GM19397 (cell line): Measurements from ENCODE around the gene HOXD9.

ENCODE experiments used
- ATAC-seq: cut with Tn5 transposase; IDR thresholded peaks from one replicate; pipeline ENCODE4 v1.9.1; 2021; ENCODE audit warnings: mild to moderate bottlenecking, moderate library complexity; ENCODE audit not compliant: unreplicated experiment

The HOXD9 gene

DNA sequence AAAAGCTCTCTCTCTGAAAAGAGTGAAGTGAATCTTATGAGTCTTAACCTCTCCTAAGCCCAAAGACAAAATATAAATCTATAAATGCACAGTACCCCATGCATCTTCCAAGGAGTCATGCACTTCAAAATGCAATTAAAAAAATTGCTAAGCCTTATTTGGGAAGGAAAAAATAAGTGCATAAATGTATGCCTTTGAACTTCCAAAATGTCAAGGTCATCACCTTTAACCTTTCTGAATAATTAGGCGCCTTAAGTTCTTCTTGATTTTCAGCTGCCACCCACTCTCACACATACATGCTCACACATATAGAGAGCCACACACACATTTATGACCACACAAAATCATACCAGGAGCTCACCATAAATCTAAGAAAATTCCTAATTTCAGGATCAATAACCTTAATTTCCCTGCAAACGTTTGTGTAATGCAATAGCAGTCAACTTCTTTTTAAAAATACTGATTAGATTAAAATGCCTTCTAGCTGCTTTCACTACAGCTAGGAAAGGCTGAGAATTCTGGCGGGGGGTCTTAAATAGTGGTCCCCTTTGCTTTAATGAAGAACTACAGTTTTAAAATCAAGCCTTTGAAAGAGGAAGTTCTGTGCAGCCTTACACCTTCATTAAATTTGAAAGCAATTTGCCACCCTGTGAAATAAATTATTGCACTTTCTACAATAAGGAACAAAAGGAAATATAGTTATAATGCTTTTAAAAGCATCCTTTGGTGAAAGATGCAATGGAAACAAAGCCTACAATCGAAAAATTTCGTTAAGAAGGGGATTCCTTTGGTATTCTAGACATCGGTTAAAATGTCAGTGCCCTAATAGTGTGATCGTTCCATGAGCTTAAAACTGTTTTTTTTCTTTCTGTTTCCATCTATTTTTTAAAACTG lies 11.9 kb upstream of the HOXD9 start:
- no peak for ATAC-seq

DNA sequence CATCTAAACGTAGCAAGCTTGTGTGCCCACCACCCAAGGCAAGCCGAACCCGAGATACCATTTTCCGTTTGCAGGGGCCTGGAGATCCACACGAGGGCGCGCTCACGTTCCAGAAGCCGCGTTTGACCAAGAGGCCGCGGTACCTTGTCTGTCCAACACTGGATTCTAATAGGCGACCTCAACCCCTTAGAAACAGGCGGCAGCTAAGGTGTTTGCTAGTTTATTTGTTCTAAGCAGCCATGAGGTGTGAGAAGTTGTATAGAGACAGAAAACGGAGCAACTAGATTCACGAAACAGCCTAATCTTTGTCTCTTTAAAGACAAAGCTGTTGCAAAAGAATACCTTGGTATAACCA lies 11.2 kb upstream of the HOXD9 start:
- no peak for ATAC-seq

DNA sequence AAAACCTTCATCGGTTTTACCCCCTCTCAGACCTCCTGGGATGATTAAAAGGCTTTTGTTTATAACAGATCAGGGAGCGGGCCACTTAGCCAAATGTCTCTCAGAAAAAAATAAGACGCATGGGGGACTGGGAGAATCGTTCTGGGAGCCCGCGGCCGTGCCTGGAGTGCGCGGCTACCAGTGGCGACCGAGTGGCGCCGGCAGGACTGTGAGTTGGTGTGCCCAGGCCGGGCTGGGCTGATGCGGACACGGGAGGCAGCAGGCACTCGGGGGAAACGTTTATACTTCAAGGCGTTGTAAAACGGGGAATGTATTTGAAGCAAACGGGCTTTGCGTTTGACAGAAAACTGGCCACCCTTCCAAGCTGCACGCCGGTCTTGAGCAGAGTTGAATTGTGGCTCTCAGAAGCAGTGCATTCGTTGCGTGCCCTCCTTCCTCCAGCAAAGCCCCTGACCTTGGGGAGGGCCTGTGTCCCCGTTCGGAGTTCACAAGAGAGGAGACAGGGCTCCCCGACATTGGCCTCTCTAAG lies 10.6 kb upstream of the HOXD9 start:
- ATAC-seq: no peak

DNA sequence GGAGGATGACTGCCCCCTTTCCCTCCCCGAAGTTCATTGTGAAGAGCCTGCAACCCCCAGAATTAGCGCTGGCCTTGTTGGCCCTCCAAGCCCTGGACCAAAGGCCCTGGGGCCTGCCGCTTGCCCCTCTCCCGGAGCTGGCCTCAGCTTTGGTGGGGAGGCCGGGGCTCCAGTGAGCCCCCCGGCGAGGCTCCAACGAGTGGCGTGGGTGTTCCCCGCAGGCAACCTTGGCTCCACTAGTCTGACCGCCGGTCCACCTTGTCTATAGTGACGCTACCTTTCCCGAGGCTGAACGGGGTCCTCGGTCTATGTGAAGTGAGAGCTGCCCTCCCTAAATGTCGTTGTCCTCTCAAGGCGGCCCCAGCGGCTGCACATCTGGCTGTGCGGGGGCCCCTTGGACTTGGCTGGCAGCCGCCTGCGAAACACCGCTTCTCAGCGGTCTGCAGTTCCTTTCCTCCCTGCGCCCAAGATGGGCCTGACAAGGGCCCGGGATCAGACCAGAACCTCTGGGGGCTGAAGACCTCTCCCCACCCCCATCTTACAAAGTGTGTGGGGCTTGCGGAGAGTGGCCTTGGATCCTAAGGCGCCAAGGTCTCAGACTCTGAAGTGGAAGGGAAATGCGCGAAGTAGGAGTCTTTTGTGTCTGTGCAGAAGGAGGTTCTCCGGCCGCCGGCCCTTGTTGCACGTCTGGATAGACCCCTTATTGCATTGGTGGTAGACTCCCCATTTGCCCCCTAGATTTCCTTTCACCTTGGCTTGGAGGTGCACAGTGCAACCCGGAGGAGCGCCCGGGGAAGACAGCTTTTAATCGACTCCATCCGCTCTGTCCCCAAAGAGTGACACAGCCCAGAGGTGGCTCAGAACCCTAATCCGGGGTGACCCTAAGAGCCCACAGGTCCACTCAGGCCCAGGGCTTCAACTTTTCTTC lies 9.9 kb upstream of the HOXD9 start:
- no peak for ATAC-seq

DNA sequence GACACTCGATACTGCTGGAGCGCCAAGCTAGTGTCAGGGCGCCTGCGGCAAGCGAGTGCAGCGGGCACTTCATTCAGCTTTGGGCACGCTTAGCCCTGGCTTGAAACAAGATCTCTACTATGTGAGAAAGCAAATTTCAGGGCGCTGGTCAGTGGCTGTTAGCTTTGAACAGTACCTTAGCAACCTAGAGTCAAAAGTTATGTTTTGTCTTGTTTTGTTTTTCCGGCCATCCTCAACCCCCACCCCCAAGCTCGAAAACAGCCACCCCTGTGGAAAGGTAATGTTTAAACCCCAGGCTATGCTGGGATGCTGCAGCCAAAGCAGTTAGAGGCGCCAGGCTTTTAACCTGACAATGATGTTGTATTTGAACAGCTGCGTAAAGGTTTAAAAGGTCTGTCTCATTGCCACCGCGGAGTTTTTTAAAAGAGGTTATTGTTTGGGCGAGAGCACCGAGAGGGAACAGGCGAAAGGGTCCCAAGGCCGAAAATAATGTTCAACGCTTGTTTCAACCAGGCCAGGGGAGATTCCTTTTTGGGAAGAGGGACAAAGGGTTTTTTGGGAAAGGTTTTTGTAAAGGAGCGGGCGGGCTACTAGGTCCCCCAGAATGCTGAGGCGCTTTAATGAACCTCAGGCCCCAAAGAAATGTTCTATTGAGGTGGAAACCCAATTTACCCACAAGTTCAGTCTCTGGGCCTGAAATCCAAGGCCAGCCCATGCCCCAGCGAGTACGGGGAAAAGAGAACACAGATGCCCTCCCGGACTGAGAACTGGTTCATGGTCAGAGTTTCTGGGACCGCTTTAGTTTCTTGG lies 8.2 kb upstream of the HOXD9 start:
- no peak for ATAC-seq

DNA sequence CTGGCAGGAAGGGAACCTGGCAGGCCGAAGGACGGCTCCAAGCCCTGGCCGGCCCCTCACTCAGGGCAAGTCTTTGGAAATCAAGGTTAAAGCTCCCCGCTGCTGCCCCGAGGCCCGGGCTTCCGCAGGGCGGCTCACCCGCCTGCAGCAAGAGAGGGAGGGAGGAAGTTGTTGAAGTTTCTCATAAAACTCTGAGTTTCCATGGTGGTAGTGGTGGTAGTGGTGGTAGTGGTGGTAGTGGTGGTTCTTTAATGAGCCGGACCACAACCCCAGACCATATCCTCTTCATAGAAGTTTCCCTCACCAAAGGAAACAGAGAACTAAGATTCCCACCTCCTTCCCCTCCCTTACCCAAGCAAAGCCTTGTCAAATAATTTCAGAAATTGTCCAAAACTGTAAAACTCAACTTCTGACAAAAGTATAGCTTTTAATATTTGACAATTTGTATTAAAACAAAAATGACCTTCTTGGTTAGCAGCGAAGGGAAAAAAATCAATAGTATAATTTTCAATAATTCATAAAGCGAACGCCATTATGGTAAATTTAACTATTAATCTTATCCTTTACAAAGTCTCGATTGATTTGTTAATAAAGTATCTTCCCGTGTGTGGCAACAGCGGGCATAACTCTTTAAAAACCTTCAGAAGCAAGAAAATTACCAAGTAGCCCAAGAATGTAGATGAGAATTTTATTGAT lies 7.4 kb upstream of the HOXD9 start:
- no peak for ATAC-seq

DNA sequence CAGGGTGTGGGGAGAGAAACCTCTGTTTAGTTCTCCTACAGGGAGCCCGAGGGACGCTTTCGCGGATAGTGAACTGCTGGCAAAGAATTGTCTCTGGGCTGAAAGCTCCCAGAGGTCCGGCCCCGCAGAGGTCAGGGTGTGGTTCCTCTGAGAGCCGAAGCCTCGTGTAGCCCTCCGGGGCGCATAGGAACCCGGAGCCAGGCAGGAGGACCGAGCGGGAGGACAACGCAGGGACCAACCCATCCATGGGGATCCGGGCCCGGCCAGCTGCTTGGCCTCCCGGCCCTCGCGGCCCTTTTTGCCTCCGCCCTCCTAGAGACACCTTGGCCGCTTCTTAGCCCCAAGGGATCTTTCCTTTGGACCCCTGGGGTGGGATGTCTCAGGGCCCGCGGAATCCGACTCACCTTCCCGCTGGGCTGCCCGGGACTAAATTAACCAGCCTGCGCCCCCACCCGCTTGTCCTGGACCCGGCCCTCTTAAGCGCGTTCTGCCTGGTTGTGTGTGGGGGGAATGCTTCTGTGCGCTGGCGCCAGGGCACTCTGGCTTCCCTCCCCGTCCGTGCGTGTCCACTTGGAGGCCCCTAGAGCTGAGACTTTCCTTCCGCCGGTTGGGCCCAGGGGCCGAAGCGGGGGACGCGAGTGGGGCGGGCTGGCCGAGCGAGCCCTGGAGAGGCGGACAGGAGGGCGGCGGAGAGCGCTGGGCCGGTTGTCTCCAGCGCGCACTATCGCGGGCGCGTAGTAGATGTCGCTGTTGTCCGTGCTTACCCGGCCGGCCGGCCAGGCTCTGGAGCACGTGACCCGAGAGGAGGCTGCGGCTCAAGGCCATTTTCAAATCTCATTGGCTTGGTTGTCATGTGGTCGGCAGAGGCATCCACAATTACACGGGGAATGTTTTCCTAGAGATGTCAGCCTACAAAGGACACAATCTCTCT lies 6.4 kb upstream of the HOXD9 start, which contains the start of gene HOXD10:
Gene HOXD10, plus strand, starts transcription at position 896 of the 931 bp plus-strand sequence. CDS start 56 bp downstream, outside the sequence.
- ATAC-seq: no peak

DNA sequence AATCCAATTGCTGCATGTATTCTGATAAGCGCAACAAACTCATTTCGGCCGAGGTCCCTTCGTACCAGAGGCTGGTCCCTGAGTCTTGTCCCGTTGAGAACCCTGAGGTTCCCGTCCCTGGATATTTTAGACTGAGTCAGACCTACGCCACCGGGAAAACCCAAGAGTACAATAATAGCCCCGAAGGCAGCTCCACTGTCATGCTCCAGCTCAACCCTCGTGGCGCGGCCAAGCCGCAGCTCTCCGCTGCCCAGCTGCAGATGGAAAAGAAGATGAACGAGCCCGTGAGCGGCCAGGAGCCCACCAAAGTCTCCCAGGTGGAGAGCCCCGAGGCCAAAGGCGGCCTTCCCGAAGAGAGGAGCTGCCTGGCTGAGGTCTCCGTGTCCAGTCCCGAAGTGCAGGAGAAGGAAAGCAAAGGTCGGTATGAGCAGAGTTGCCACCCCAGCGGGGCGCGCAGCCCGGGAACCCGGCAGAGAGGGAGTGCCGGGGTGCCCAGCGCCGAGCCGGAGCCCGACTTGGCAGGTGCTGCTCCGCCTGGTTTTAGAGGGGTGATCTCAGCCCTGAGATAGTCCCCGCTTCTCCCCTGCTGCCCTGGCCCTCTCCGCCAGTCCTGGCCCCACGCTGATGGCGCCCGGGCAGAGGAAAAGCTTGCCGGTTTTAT lies 5.2 kb upstream of the HOXD9 start:
- ATAC-seq: no peak

DNA sequence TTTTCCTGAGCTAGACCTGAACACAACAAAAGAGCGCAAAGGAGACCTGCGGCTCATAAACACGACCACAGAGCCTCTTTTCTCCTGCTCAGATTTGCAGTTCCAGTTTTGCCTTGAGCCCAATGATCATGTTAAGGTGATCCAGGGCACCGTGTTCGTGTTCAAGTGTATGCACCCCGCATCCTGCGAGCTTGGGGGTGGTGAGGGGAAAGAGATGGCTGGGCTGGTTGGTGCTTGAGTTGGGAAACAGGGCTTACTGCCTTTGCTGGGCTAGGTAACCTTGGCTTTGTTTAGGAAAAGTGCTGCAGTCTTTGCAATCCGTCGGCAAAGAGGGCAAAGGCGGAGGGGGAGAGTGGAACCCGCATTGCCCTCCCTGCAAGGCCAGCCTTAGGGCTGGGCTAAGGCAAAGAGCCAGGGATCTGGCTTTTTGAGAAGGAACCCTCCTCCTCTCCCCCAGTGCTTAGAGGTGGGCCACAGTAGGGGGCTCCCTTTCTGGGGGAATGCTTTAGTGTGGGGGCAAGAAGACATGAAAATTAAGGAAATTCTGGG lies 4.6 kb upstream of the HOXD9 start:
- no peak for ATAC-seq

DNA sequence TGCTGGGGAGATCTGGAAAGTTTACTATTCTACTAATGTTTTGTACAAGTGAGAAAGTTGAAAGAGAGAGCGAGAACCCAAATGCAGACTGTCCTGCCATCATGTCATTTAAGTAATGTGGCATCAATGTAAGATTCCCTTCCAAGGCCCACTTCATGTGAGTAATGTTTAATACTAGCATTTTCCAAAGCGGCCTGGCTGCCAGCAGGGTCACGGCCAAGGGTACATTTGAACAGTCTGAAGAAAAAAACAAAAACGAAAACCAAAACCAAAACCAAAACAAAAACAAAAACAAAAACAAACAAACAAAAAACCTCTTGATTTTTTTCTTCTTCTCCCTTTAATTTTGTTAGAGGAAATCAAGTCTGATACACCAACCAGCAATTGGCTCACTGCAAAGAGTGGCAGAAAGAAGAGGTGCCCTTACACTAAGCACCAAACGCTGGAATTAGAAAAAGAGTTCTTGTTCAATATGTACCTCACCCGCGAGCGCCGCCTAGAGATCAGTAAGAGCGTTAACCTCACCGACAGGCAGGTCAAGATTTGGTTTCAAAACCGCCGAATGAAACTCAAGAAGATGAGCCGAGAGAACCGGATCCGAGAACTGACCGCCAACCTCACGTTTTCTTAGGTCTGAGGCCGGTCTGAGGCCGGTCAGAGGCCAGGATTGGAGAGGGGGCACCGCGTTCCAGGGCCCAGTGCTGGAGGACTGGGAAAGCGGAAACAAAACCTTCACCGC lies 3.7 kb upstream of the HOXD9 start:
- ATAC-seq: no peak

DNA sequence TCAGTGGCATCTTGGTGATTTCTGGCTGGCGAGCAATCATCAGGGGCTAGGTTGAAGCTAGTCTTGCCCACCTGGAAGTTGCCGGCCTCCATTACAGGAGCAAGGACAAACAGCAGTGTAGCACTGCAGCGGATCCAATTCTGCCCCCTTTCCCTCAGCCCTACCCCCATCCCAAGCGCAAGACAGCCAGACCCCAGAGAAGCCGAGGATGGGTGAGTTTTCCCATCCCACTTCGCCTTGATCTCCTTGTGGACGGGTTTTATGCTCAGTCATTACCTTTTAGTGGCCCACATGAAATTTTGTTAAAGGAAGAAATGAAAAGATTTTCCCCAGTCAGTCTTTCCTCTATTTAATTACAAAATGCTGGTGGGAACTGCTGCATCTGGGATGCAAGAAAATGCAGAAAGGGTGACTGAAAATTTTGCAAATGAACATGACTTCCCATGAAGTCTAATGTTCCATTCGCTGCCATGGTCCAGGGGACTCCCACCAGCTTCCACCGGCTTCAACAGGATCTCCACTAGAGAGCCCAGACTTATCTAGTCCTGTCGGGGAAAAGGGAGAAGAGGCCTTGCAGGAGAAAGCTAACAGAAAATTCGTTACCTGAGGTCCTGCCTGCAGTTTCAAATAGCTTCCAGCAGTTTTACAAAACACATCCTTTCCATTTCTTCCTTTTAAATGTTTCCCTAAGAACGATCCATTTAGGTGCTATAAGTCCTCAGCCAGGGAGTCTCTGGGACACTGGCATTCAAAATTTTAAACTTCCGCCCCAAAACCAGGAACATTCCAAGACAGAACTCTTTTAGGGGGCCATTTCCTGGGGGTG lies 1.9 kb upstream of the HOXD9 start:
- no peak for ATAC-seq

DNA sequence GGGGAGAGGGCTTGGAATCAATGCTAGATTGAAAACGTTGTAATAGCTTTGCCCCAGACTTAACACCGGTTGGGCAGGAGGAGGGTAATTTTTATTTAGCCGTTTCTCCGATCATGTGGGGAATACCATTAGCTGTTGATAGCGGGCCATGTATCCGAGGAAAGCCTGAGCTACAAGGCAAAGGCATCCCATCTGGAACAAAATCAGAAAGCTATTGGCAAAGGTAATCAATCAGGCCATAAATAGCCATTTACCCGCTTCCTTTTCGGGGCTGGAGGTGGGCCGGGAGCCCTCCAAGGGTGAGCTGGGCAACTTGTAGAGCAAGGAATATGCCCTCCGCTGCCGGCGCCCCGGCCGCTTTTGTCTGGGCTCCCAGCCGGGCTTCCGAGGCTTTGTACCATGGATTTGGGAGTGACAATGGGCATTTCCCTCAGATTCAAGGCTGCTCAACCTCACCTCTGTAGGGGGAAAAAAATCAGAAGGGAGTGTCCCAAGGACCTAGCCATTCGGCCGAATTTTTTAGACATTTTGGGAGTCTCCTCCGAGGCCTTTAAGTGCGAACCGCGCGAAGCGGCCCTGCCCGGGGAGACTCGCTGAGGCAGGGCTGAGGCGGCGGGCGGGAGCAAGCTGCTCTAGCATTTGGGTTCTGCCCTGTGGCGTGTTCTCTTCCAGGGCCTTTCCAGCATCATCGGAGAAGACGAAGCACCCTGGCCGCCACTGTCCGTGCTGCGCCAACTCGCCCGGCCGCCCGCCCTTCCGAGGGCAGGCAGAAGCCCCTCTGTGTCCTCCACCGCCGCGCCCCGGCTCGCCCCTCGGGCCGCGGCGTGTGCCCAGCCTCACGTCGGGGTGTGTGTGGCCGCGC lies 1.1 kb upstream of the HOXD9 start:
- ATAC-seq: no peak

DNA sequence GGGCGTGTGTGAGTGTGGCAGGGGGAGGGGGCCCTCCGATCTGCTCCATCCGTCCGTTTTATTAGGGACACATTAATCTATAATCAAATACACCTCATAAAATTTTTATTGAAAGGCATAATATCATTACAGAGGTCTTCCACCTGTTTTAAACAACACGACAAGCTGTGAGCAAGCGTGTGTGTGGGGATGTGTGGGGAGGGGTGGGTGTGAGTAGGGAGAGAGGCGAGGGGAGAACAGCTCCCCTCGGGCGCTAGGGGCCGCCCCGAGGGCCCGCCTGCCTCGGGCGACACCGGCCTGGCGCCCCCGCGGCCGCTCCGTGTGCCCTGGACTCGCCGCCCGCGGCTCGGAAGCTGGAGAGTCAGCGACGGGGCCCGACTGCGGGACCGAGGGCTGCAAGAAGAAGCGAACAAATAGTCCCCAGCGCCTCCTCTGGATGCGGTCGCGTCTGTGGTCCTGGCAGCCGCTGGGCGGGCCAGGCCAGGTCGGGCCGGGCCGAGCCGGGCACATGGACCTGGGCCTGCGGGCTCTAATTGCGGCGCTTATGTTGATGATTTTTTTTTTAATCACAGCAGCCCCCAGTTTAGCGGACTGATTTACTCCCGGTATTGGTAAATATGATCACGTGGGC lies 352 bp upstream of the HOXD9 start:
- no peak for ATAC-seq

DNA sequence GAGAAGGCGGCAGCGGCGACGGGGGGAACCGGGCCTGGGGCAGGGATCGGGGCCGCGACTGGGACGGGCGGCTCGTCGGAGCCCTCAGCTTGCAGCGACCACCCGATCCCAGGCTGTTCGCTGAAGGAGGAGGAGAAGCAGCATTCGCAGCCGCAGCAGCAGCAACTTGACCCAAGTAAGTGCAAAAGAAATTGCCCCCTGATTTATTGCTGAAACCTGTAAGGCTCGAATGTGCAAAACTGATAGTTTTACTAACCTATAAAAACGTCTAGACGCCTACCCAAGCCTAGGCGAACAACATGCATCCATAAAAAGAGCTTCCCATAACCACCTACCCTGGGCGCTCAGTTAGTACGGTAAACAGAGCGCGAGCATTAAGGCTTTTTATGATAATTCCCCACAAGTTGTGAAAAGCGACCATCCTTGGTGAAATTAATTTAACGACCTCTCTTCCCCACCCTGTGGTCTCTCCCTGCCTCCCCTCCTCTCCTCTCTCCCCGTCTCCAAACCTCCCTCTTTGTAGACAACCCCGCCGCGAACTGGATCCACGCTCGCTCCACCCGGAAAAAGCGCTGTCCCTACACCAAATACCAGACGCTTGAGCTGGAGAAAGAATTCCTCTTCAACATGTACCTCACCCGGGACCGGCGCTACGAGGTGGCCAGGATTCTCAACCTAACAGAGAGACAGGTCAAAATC lies 1.0 kb downstream of the HOXD9 start:
- ATAC-seq: no peak
